HepG2 (cell line): Measurements from ENCODE around the gene CREG2. TPM values are rescaled to one million over a fixed set of nuclear protein-coding genes. Genes with fewer than 3 reads are reported as not detected.

Source experiments
- AGO1 ChIP-seq: fragments of 200-400 bp; formaldehyde crosslinking; IDR thresholded peaks from 2 replicates; pipeline ENCODE4 v1.6.1; 2017; ENCODE audit warnings: mild to moderate bottlenecking, low read depth, low read length, moderate library complexity; ENCODE audit not compliant: poor library complexity, severe bottlenecking
- CBX5 ChIP-seq: sonication (generic); formaldehyde crosslinking; IDR thresholded peaks from 2 replicates; pipeline ENCODE4 v1.4.0; 2020; ENCODE audit warnings: missing genetic modification reagents, borderline replicate concordance
- FOXA3 ChIP-seq: IDR thresholded peaks from 2 replicates; pipeline ENCODE4 v1.6.1; 2016; ENCODE audit warnings: missing genetic modification reagents, missing compliant biosample characterization
- FOXK2 ChIP-seq: fragments of 450-650 bp; IDR thresholded peaks from 2 replicates; pipeline ENCODE4 v1.6.1; 2016
- HDAC6 ChIP-seq: fragments of 200-600 bp; sonication (generic); IDR thresholded peaks from 2 replicates; pipeline ENCODE4 v1.7.0; 2017; ENCODE audit warnings: mild to moderate bottlenecking, antibody characterized with exemption, low read length, low read depth
- KAT8 ChIP-seq: IDR thresholded peaks from 2 replicates; pipeline ENCODE4 v1.6.1; 2016; ENCODE audit warnings: missing genetic modification reagents, missing compliant biosample characterization
- KLF15 ChIP-seq: sonication (generic); formaldehyde crosslinking; IDR thresholded peaks from 2 replicates; pipeline ENCODE4 v1.8.1; 2023; ENCODE audit warnings: borderline replicate concordance, mild to moderate bottlenecking, inconsistent platforms, missing genetic modification reagents, mixed read lengths
- KMT2B ChIP-seq: IDR thresholded peaks from 2 replicates; pipeline ENCODE4 v1.6.1; 2016; ENCODE audit warnings: missing genetic modification reagents, missing compliant biosample characterization
- LCORL ChIP-seq, 2 experiments: fragments of 450-650 bp in 1 of 2; sonication (generic) in 1 of 2; formaldehyde crosslinking in 1 of 2; IDR thresholded peaks; 2 replicates each; pipeline versions ENCODE4 v1.5.0 to v1.6.1; 2017 to 2020; ENCODE audit warnings: antibody characterized with exemption in 1 of 2, missing genetic modification reagents in 1 of 2
- MED8 ChIP-seq: sonication (generic); formaldehyde crosslinking; IDR thresholded peaks from 2 replicates; pipeline ENCODE4 v1.8.1; 2023; ENCODE audit warnings: mild to moderate bottlenecking, missing genetic modification reagents; ENCODE audit not compliant: insufficient replicate concordance
- MLLT10 ChIP-seq: sonication (generic); formaldehyde crosslinking; IDR thresholded peaks from 2 replicates; pipeline ENCODE4 v1.4.0; 2020; ENCODE audit warnings: missing genetic modification reagents
- MNT ChIP-seq: fragments of 450-650 bp; IDR thresholded peaks from 2 replicates; pipeline ENCODE4 v1.6.1; 2016
- MTA3 ChIP-seq: sonication (generic); formaldehyde crosslinking; IDR thresholded peaks from 2 replicates; pipeline ENCODE4 v1.4.0; 2020; ENCODE audit warnings: missing genetic modification reagents
- MXI1 ChIP-seq: IDR thresholded peaks from 3 replicates; pipeline ENCODE4 v1.6.1; 2012; ENCODE audit warnings: low read depth, low read length, inconsistent platforms, borderline replicate concordance
- NPAS2 ChIP-seq: sonication (generic); formaldehyde crosslinking; IDR thresholded peaks from 2 replicates; pipeline ENCODE4 v1.8.0; 2022; ENCODE audit warnings: mild to moderate bottlenecking, missing genetic modification reagents, borderline replicate concordance
- PRPF4 ChIP-seq: fragments of 200-400 bp; formaldehyde crosslinking; IDR thresholded peaks from 2 replicates; pipeline ENCODE4 v1.6.1; 2016; ENCODE audit warnings: low read length, low read depth; ENCODE audit not compliant: poor library complexity, severe bottlenecking
- RARA ChIP-seq: IDR thresholded peaks from 2 replicates; pipeline ENCODE4 v1.6.1; 2016; ENCODE audit warnings: missing genetic modification reagents, missing compliant biosample characterization
- RELA ChIP-seq: sonication (generic); formaldehyde crosslinking; IDR thresholded peaks from 2 replicates; pipeline ENCODE4 v1.4.0; 2020; ENCODE audit warnings: missing genetic modification reagents
- SATB2 ChIP-seq: sonication (generic); formaldehyde crosslinking; IDR thresholded peaks from 2 replicates; pipeline ENCODE4 v1.5.0; 2020; ENCODE audit warnings: missing genetic modification reagents
- SMAD9 ChIP-seq: sonication (generic); formaldehyde crosslinking; IDR thresholded peaks from 2 replicates; pipeline ENCODE4 v1.5.1; 2020; ENCODE audit warnings: mild to moderate bottlenecking, missing genetic modification reagents
- TFDP1 ChIP-seq: IDR thresholded peaks from 2 replicates; pipeline ENCODE4 v1.6.1; 2016; ENCODE audit warnings: missing compliant biosample characterization, missing genetic modification reagents, borderline replicate concordance
- TMF1 ChIP-seq: sonication (generic); formaldehyde crosslinking; IDR thresholded peaks from 2 replicates; pipeline ENCODE4 v1.8.1; 2022; ENCODE audit warnings: low read depth, missing genetic modification reagents
- XRCC5 ChIP-seq: fragments of 200-400 bp; formaldehyde crosslinking; optimal IDR thresholded peaks from 2 replicates; pipeline ENCODE3; 2017; ENCODE audit warnings: mild to moderate bottlenecking, low read length
- ZMYM2 ChIP-seq: sonication (generic); formaldehyde crosslinking; IDR thresholded peaks from 2 replicates; pipeline ENCODE4 v1.8.0; 2022; ENCODE audit warnings: mild to moderate bottlenecking, missing genetic modification reagents
- ZMYM3 ChIP-seq: sonication (generic); formaldehyde crosslinking; IDR thresholded peaks from 2 replicates; pipeline ENCODE4 v1.5.1; 2020; ENCODE audit warnings: mild to moderate bottlenecking, missing genetic modification reagents
- ZNF235 ChIP-seq: sonication (generic); formaldehyde crosslinking; IDR thresholded peaks from 2 replicates; pipeline ENCODE4 v1.8.1; 2023; ENCODE audit warnings: mild to moderate bottlenecking, missing genetic modification reagents, borderline replicate concordance
- ZNF274 ChIP-seq: sonication (generic); formaldehyde crosslinking; IDR thresholded peaks from 2 replicates; pipeline ENCODE4 v1.5.1; 2020; ENCODE audit warnings: mild to moderate bottlenecking, missing genetic modification reagents
- ZNF562 ChIP-seq: sonication (generic); formaldehyde crosslinking; IDR thresholded peaks from 2 replicates; pipeline ENCODE4 v1.8.0; 2022; ENCODE audit warnings: missing genetic modification reagents, borderline replicate concordance
- ZNF737 ChIP-seq: sonication (generic); formaldehyde crosslinking; IDR thresholded peaks from 2 replicates; pipeline ENCODE4 v1.5.0; 2020; ENCODE audit warnings: missing genetic modification reagents, mild to moderate bottlenecking, borderline replicate concordance
- ZNF768 ChIP-seq: sonication (generic); formaldehyde crosslinking; IDR thresholded peaks from 2 replicates; pipeline ENCODE4 v1.4.0; 2020; ENCODE audit warnings: missing genetic modification reagents
- ZSCAN31 ChIP-seq: sonication (generic); formaldehyde crosslinking; IDR thresholded peaks from 2 replicates; pipeline ENCODE4 v1.5.0; 2020; ENCODE audit warnings: low read depth, mild to moderate bottlenecking, missing genetic modification reagents
- polyA plus RNA-seq, 8 experiments: library from polyadenylated mRNA; depleted of rRNA in 3 of 8; stranded (reverse) in 7 of 8; unstranded in 1 of 8; fragments of >200 nt; fragmentation: Illumina TruSeq in 4 of 8; extraction: Trizol in 4 of 8; gene quantifications; 2 replicates each; pipeline versions ENCODE4 v1.2.1 to v1.2.3, GENCODE V29; 2011 to 2016; ENCODE audit warnings: low read depth in 4 of 8, missing spikeins in 1 of 8, mixed read lengths in 1 of 8; ENCODE audit not compliant: insufficient read depth in 1 of 8
- total RNA-seq, 5 experiments: library from RNA; depleted of rRNA; stranded (reverse); fragments of >200 nt; fragmentation: Illumina TruSeq; extraction: Trizol; gene quantifications; 2 replicates each; pipeline ENCODE4 v1.2.3, GENCODE V29; 2016; ENCODE audit warnings: low read depth in 1 of 5

The CREG2 gene
- total and polyA plus RNA-seq, 2 of the 13 experiments (the other 11 are each of a cell fraction or from before 2014, with no cell fraction given) = 0.18 to 0.26 TPM

- TF ChIP-seq ZNF274 (CRISPR knock-in tag) (no peak; the same call in 1 of the 2 replicates), PRPF4 (no peak), ZNF562 (no peak), ZNF235 (CRISPR knock-in tag) (peak; percentile 40; the same call in 1 of the 2 replicates), ZNF737 (CRISPR knock-in tag) (no peak), ZMYM3 (CRISPR knock-in tag) (peak; percentile 30; the same call in 1 of the 2 replicates), AGO1 (no peak), SATB2 (CRISPR knock-in tag) (no peak), HDAC6 (no peak), MNT (no peak), XRCC5 (peak; percentile 66), CBX5 (CRISPR knock-in tag) (no peak), MTA3 (CRISPR knock-in tag) (no peak), FOXK2 (no peak), MLLT10 (CRISPR knock-in tag) (no peak), TFDP1 (CRISPR knock-in tag) (peak; percentile 26; the same call in 1 of the 2 replicates), FOXA3 (CRISPR knock-in tag) (no peak), ZSCAN31 (no peak), KMT2B (no peak), LCORL (IDR thresholded peaks at IDR 0.05) (no peak), LCORL (CRISPR knock-in tag; IDR thresholded peaks at IDR 0.05) (no peak), MED8 (CRISPR knock-in tag) (no peak), ZNF768 (CRISPR knock-in tag) (peak; percentile 80; the same call in 1 of the 2 replicates), TMF1 (CRISPR knock-in tag) (0 out of 2 replicates have a peak, but pooled peaks have one; percentile 37), KAT8 (CRISPR knock-in tag) (no peak), NPAS2 (no peak), SMAD9 (CRISPR knock-in tag) (no peak), MXI1 (peak; percentile 35; the same call in 1 of the 3 replicates), RELA (CRISPR knock-in tag) (no peak), KLF15 (CRISPR knock-in tag) (no peak), RARA (CRISPR knock-in tag) (no peak), ZMYM2 (CRISPR knock-in tag) (no peak)
Observed at GRCh38 chr2:101387151-101387834, at the start of gene CREG2 (continued).
